HEK293 (cell line): ENCODE data around the gene CDK8.

Experiments
- CTCF ChIA-PET: fragments of 350-600 bp; formaldehyde crosslinking; extraction: SDS; loops from one replicate; lab custom pipeline; 2021; ENCODE audit warnings: antibody characterized with exemption; lab: Yijun Ruan, JAX
- POLR2A ChIA-PET: fragments of 300-600 bp; formaldehyde crosslinking; extraction: SDS; loops from one replicate; lab custom pipeline; 2020; ENCODE audit warnings: antibody characterized with exemption, inconsistent platforms; lab: Yijun Ruan, JAX
- H3K27ac ChIP-seq: fragments of 200-500 bp; sonication (Bioruptor generic); 2 replicates; pipeline ENCODE4 v1.5.1; 2014; ENCODE audit warnings: low read depth, low read length, control low read depth, inconsistent platforms; ENCODE audit errors: extremely low read depth
- H3K36me3 ChIP-seq, 2 experiments: fragments of 200-500 bp in 1 of 2; sonication (Bioruptor generic) in 1 of 2; 1 replicate in 1 of 2; 2 replicates in 1 of 2; pipeline ENCODE4 v1.5.1; 2014 to 2017; ENCODE audit warnings: inconsistent platforms in 2 of 2, low read length in 2 of 2; ENCODE audit not compliant: control insufficient read depth in 2 of 2, insufficient read depth in 1 of 2
- H3K4me1 ChIP-seq: fragments of 200-500 bp; sonication (Bioruptor generic); 2 replicates; pipeline ENCODE4 v1.5.1; 2014; ENCODE audit warnings: mild to moderate bottlenecking, low read length, inconsistent platforms; ENCODE audit not compliant: control insufficient read depth, insufficient read depth
- H3K4me3 ChIP-seq: 2 replicates; pipeline ENCODE4 v1.5.1; 2011; ENCODE audit warnings: low read depth, mild to moderate bottlenecking, control low read depth, low read length, moderate library complexity
- H3K9me3 ChIP-seq: fragments of 200-500 bp; sonication (Bioruptor generic); 2 replicates; pipeline ENCODE4 v1.5.1; 2014; ENCODE audit warnings: low read depth, low read length, inconsistent platforms; ENCODE audit not compliant: control insufficient read depth, insufficient read depth
- FEZF1 ChIP-seq: fragments of 450-650 bp; formaldehyde crosslinking; IDR thresholded peaks from 2 replicates; pipeline ENCODE4 v1.5.1; 2016; ENCODE audit warnings: missing biosample characterization, missing genetic modification characterization
- KLF7 ChIP-seq: fragments of 450-650 bp; formaldehyde crosslinking; IDR thresholded peaks from 2 replicates; pipeline ENCODE4 v1.5.1; 2016; ENCODE audit warnings: missing biosample characterization, missing genetic modification characterization, borderline replicate concordance
- KLF8 ChIP-seq: fragments of 450-650 bp; formaldehyde crosslinking; IDR thresholded peaks from 2 replicates; pipeline ENCODE4 v1.5.1; 2016; ENCODE audit warnings: missing biosample characterization, missing genetic modification characterization
- YY1 ChIP-seq: fragments of 450-650 bp; formaldehyde crosslinking; IDR thresholded peaks from 2 replicates; pipeline ENCODE4 v1.5.1; 2018; ENCODE audit warnings: missing biosample characterization, missing genetic modification characterization
- ZFP37 ChIP-seq: fragments of 450-650 bp; formaldehyde crosslinking; IDR thresholded peaks from 2 replicates; pipeline ENCODE4 v1.5.1; 2016; ENCODE audit warnings: missing biosample characterization, missing genetic modification characterization
- ZNF174 ChIP-seq: fragments of 450-650 bp; formaldehyde crosslinking; IDR thresholded peaks from 2 replicates; pipeline ENCODE4 v1.5.0; 2017; ENCODE audit warnings: missing biosample characterization, mild to moderate bottlenecking, missing genetic modification characterization
- ZNF211 ChIP-seq: fragments of 450-650 bp; formaldehyde crosslinking; IDR thresholded peaks from 2 replicates; pipeline ENCODE4 v1.5.1; 2016; ENCODE audit warnings: low read depth, missing biosample characterization, missing genetic modification characterization
- ZNF23 ChIP-seq: fragments of 450-650 bp; formaldehyde crosslinking; IDR thresholded peaks from 2 replicates; pipeline ENCODE4 v1.5.1; 2016; ENCODE audit warnings: missing biosample characterization, missing genetic modification characterization, borderline replicate concordance
- ZNF280C ChIP-seq: fragments of 450-650 bp; formaldehyde crosslinking; IDR thresholded peaks from 2 replicates; pipeline ENCODE4 v1.5.1; 2016; ENCODE audit warnings: missing biosample characterization, missing genetic modification characterization
- ZNF354C ChIP-seq: fragments of 450-650 bp; formaldehyde crosslinking; IDR thresholded peaks from 2 replicates; pipeline ENCODE4 v1.5.1; 2016; ENCODE audit warnings: missing biosample characterization, missing genetic modification characterization, low read depth, borderline replicate concordance
- ZNF426 ChIP-seq: fragments of 450-650 bp; formaldehyde crosslinking; IDR thresholded peaks from 2 replicates; pipeline ENCODE4 v1.5.1; 2017; ENCODE audit warnings: missing biosample characterization, missing genetic modification characterization, mild to moderate bottlenecking, inconsistent platforms, moderate library complexity
- ZNF433 ChIP-seq: fragments of 450-650 bp; formaldehyde crosslinking; IDR thresholded peaks from 2 replicates; pipeline ENCODE4 v1.5.1; 2016; ENCODE audit warnings: missing biosample characterization, missing genetic modification characterization, low read depth
- ZNF571 ChIP-seq: fragments of 450-650 bp; formaldehyde crosslinking; IDR thresholded peaks from 2 replicates; pipeline ENCODE4 v1.5.0; 2017; ENCODE audit warnings: missing biosample characterization, missing genetic modification characterization
- ZNF596 ChIP-seq: fragments of 450-650 bp; IDR thresholded peaks from 2 replicates; pipeline ENCODE4 v1.5.0; 2018; ENCODE audit warnings: missing biosample characterization, mild to moderate bottlenecking, missing genetic modification characterization, moderate library complexity
- ZNF626 ChIP-seq: fragments of 450-650 bp; sonication (Bioruptor Pico); formaldehyde crosslinking; IDR thresholded peaks from 2 replicates; pipeline ENCODE4 v1.5.1; 2018; ENCODE audit warnings: missing biosample characterization, missing genetic modification characterization, inconsistent platforms
- ZNF837 ChIP-seq: fragments of 450-650 bp; formaldehyde crosslinking; IDR thresholded peaks from 2 replicates; pipeline ENCODE4 v1.5.1; 2016; ENCODE audit warnings: missing biosample characterization, missing genetic modification characterization
- ZSCAN23 ChIP-seq: fragments of 450-650 bp; formaldehyde crosslinking; IDR thresholded peaks from 2 replicates; pipeline ENCODE4 v1.5.1; 2016; ENCODE audit warnings: missing biosample characterization, missing genetic modification characterization
- ZSCAN5A ChIP-seq: fragments of 450-650 bp; formaldehyde crosslinking; IDR thresholded peaks from 2 replicates; pipeline ENCODE4 v1.5.1; 2016; ENCODE audit warnings: missing biosample characterization, missing genetic modification characterization
- ZXDB ChIP-seq: fragments of 450-650 bp; formaldehyde crosslinking; IDR thresholded peaks from 2 replicates; pipeline ENCODE4 v1.5.1; 2016; ENCODE audit warnings: missing biosample characterization, missing genetic modification characterization

The CDK8 gene

GRCh38 chr13:26406791-26407190, 152.9 kb downstream of the CDK8 start:
- H3K36me3 ChIP-seq: peaks cover 0 to 17% of the 10 kb centered on the region in 2 experiments; a peak in 1 of 3 replicates
- TF ChIP-seq ZNF433 (tag by site-specific recombination) (no peak), ZSCAN5A (tag by site-specific recombination) (no peak), KLF8 (no peak)
- TF ChIP-seq, all 188 proteins: peak for 0
- ChIA-PET POLR2A (no interaction called here), CTCF (no interaction called here)
- H3K9me3 ChIP-seq: no peaks in the 10 kb centered on the region
- no peak overlapping the region for H3K27ac ChIP-seq
- no peaks in the 10 kb centered on the region for H3K4me1 ChIP-seq
- no peak overlapping the region for H3K4me3 ChIP-seq

DNA sequence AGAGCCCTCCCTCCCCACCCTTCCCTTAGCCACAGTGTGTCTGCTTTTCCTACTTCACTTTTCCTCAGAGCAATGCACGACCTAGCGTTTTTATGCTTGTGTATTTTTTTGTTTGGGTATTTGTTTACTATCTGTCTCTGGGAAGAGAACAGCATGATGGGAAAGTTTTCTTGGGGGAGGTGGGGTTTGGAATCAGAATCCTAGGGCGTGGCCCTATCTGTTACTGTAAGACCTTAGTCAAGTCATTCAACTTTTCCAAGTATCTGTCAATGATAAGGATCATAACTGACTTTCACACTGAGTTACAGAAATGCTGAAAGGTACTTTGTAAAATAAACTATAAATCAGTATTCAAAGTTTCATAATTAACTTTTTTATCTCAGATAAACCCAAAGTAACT, 157.3 kb downstream of the CDK8 start:
- no peak overlapping the region for H3K4me3 ChIP-seq
- CTCF ChIA-PET: interaction anchor here (0.6 kb wide), 1 partner anchor 115 kb away, joined by 3 read pairs; no protein-coding TSS in a partner anchor
- no peak overlapping the region for H3K27ac ChIP-seq
- H3K36me3 ChIP-seq: no peaks in the 10 kb centered on the region
- no peaks in the 10 kb centered on the region for H3K4me1 ChIP-seq
- POLR2A ChIA-PET: no interaction called here
- TF ChIP-seq YY1 (tag by site-specific recombination) (no peak), ZSCAN23 (no peak), ZNF626 (tag by site-specific recombination) (no peak), FEZF1 (no peak), ZNF426 (tag by site-specific recombination) (no peak), KLF7 (tag by site-specific recombination) (no peak), ZNF837 (tag by site-specific recombination) (no peak), ZXDB (tag by site-specific recombination) (no peak), ZFP37 (tag by site-specific recombination) (no peak), ZNF23 (tag by site-specific recombination) (no peak)
- no peaks in the 10 kb centered on the region for H3K9me3 ChIP-seq

DNA sequence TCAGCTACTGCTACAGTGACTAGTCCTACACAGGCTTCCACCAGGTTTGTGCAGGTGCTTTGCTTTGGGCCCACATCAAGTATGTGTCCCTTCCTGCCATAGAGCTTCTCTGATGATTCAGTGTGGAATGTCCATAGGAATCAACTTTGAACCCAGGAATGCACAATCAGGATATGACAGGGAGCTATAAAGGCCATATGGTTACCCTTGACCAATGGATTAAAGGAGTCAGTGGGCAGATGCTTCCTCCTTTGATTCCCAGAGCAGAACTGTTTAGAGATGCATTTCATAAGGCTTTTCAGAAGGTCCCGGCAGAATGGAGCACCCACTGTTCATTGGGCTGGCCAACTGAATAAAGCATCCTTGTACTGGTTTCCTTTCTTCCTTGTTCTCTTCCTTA, 158.3 kb downstream of the CDK8 start:
- no peaks in the 10 kb centered on the region for H3K9me3 ChIP-seq
- H3K4me3 ChIP-seq: no peak overlapping the region
- CTCF ChIA-PET: no interaction called here
- POLR2A ChIA-PET: no interaction called here
- TF ChIP-seq ZNF626 (tag by site-specific recombination): no peak
- no peak for TF ChIP-seq ZNF174 (tag by site-specific recombination)
- no peak for TF ChIP-seq ZNF571
- no peak for TF ChIP-seq ZNF211 (tag by site-specific recombination)
- TF ChIP-seq ZNF280C (tag by site-specific recombination): no peak
- no peak for TF ChIP-seq ZNF596 (tag by site-specific recombination)
- TF ChIP-seq ZFP37 (tag by site-specific recombination): no peak
- no peak for TF ChIP-seq ZNF354C
- no peaks in the 10 kb centered on the region for H3K36me3 ChIP-seq
- no peaks in the 10 kb centered on the region for H3K4me1 ChIP-seq
- H3K27ac ChIP-seq: no peak overlapping the region
